ENCODE results near the gene SLC16A13. TPM values are rescaled to one million over a fixed set of nuclear protein-coding genes. Genes with fewer than 3 reads are reported as not detected.

The SLC16A13 gene
- total RNA-seq, 1 experiment from 2014 or later = 13.1 TPM

- H3K36me3 ChIP-seq (ENCODE audit: control insufficient read depth, insufficient read depth, low read length) = no peaks in the 10 kb centered on the region
- TF ChIP-seq SIN3A (IDR thresholded peaks at IDR 0.05; ENCODE audit: borderline replicate concordance, insufficient read depth, low read depth, low read length) (no peak), POLR2AphosphoS5 (IDR thresholded peaks at IDR 0.05; ENCODE audit: low read depth, low read length) (no peak), TCF7L2 (IDR thresholded peaks at IDR 0.05; ENCODE audit: low read depth, low read length) (no peak)
- TF ChIP-seq, protein P1, sequence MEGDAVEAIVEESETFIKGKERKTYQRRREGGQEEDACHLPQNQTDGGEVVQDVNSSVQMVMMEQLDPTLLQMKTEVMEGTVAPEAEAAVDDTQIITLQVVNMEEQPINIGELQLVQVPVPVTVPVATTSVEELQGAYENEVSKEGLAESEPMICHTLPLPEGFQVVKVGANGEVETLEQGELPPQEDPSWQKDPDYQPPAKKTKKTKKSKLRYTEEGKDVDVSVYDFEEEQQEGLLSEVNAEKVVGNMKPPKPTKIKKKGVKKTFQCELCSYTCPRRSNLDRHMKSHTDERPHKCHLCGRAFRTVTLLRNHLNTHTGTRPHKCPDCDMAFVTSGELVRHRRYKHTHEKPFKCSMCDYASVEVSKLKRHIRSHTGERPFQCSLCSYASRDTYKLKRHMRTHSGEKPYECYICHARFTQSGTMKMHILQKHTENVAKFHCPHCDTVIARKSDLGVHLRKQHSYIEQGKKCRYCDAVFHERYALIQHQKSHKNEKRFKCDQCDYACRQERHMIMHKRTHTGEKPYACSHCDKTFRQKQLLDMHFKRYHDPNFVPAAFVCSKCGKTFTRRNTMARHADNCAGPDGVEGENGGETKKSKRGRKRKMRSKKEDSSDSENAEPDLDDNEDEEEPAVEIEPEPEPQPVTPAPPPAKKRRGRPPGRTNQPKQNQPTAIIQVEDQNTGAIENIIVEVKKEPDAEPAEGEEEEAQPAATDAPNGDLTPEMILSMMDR (IDR thresholded peaks at IDR 0.05) = no peak
- TF ChIP-seq, protein P2, sequence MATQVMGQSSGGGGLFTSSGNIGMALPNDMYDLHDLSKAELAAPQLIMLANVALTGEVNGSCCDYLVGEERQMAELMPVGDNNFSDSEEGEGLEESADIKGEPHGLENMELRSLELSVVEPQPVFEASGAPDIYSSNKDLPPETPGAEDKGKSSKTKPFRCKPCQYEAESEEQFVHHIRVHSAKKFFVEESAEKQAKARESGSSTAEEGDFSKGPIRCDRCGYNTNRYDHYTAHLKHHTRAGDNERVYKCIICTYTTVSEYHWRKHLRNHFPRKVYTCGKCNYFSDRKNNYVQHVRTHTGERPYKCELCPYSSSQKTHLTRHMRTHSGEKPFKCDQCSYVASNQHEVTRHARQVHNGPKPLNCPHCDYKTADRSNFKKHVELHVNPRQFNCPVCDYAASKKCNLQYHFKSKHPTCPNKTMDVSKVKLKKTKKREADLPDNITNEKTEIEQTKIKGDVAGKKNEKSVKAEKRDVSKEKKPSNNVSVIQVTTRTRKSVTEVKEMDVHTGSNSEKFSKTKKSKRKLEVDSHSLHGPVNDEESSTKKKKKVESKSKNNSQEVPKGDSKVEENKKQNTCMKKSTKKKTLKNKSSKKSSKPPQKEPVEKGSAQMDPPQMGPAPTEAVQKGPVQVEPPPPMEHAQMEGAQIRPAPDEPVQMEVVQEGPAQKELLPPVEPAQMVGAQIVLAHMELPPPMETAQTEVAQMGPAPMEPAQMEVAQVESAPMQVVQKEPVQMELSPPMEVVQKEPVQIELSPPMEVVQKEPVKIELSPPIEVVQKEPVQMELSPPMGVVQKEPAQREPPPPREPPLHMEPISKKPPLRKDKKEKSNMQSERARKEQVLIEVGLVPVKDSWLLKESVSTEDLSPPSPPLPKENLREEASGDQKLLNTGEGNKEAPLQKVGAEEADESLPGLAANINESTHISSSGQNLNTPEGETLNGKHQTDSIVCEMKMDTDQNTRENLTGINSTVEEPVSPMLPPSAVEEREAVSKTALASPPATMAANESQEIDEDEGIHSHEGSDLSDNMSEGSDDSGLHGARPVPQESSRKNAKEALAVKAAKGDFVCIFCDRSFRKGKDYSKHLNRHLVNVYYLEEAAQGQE (IDR thresholded peaks at IDR 0.05; ENCODE audit: insufficient read depth in 1 of 2, low read depth in 2 of 2, low read length in 1 of 2) = no peak
- BruUV-seq (replicated peaks) = no TSS peak
- no peak overlapping the region for H3K27ac ChIP-seq (ENCODE audit: low read length)
- ChIA-PET CTCF (interaction anchor here (0.7 kb wide), 1 partner anchor 139 kb away, joined by 4 read pairs; no protein-coding TSS in a partner anchor), POLR2A (no interaction called here)
- no peak overlapping the region for H3K4me3 ChIP-seq (ENCODE audit: low read depth in 2 of 2, low read length in 2 of 2)
- H3K9me3 ChIP-seq (ENCODE audit: control insufficient read depth, insufficient read depth, low read depth, low read length) = no peaks in the 10 kb centered on the region
- no peak for ATAC-seq
- no peaks in the 10 kb centered on the region for H3K27me3 ChIP-seq (ENCODE audit: control insufficient read depth, insufficient read depth, low read length)
- DNase-seq (ENCODE audit: low read depth, low spot score) = no peak
- intact Hi-C loops (cut with micrococcal nuclease; ENCODE audit: unreplicated experiment) = loop anchor here (10.0 kb wide), 1 partner anchor 125 kb away; no protein-coding TSS in a partner anchor
- in situ Hi-C loops (cut with HindIII; ENCODE audit: low pct_unique_long_range_greater_than_20kb, low sequenced_read_pairs) = no loop called here
- H3K4me1 ChIP-seq (ENCODE audit: control insufficient read depth, insufficient read depth, low read length) = peaks cover 9% of the 10 kb centered on the region
Observed at GRCh38 chr17:7039832-7040231, 4.0 kb downstream of the SLC16A13 start.

- POLR2A ChIA-PET = interaction anchor here (0.6 kb wide), 1 partner anchor 100 kb away, joined by 7 read pairs; no protein-coding TSS in a partner anchor
- in situ Hi-C loops (cut with HindIII; ENCODE audit: low pct_unique_long_range_greater_than_20kb, low sequenced_read_pairs) = no loop called here
- H3K4me3 ChIP-seq (ENCODE audit: low read depth in 2 of 2, low read length in 2 of 2) = no peak overlapping the region
Observed at GRCh38 chr17:7041607-7042500, 6.0 kb downstream of the SLC16A13 start.

More at GRCh38 chr17:7041607-7042500, 6.0 kb downstream of the SLC16A13 start:
- Histone ChIP-seq H3K27ac (ENCODE audit: low read length) (no peak overlapping the region), H3K9me3 (ENCODE audit: control insufficient read depth, insufficient read depth, low read depth, low read length) (no peaks in the 10 kb centered on the region), H3K36me3 (ENCODE audit: control insufficient read depth, insufficient read depth, low read length) (no peaks in the 10 kb centered on the region), H3K27me3 (ENCODE audit: control insufficient read depth, insufficient read depth, low read length) (no peaks in the 10 kb centered on the region), H3K4me1 (ENCODE audit: control insufficient read depth, insufficient read depth, low read length) (peaks cover 12% of the 10 kb centered on the region)
- no peak for ATAC-seq
- intact Hi-C loops (cut with micrococcal nuclease; ENCODE audit: unreplicated experiment) = loop anchor here (10.0 kb wide), 1 partner anchor 123 kb away; no protein-coding TSS in a partner anchor
- TF ChIP-seq, protein P2 (IDR thresholded peaks at IDR 0.05; ENCODE audit: insufficient read depth in 1 of 2, low read depth in 2 of 2, low read length in 1 of 2) = no peak
- CTCF ChIA-PET = no interaction called here
- no peak for DNase-seq (ENCODE audit: low read depth, low spot score)
- no TSS peak for BruUV-seq (replicated peaks)
